GM12873 (cell line): Measurements from ENCODE around the gene DPM2.

ENCODE experiments used
- TF ChIP-seq, protein P1 (sequence below): IDR thresholded peaks from 2 replicates; pipeline ENCODE4 v1.5.1; 2012; ENCODE audit warnings: low read depth, mild to moderate bottlenecking, moderate library complexity, low read length, control low read depth; ENCODE audit not compliant: insufficient read depth; ENCODE audit errors: missing control alignments

The DPM2 gene

DNA sequence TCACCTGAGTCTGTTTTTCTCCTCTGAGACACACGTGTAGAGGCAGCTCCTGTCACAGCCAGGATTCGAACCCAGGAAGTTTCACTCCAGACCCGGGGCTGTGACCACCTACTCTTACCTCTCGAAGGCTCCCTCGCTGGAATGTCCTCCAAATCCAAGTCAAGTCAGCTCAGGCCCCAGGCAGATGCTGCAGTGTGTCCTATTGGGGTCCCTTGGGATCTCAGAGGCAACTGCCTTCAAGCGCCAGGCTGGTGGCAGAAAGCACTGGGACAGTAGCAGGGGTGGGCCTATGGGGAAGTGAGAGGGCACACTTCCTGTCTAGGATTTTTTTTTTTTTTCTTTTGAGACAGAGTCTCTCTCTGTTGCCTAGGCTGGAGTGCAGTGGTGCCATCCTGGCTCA lies 20.1 kb downstream of the DPM2 start:
- TF ChIP-seq, protein P1, sequence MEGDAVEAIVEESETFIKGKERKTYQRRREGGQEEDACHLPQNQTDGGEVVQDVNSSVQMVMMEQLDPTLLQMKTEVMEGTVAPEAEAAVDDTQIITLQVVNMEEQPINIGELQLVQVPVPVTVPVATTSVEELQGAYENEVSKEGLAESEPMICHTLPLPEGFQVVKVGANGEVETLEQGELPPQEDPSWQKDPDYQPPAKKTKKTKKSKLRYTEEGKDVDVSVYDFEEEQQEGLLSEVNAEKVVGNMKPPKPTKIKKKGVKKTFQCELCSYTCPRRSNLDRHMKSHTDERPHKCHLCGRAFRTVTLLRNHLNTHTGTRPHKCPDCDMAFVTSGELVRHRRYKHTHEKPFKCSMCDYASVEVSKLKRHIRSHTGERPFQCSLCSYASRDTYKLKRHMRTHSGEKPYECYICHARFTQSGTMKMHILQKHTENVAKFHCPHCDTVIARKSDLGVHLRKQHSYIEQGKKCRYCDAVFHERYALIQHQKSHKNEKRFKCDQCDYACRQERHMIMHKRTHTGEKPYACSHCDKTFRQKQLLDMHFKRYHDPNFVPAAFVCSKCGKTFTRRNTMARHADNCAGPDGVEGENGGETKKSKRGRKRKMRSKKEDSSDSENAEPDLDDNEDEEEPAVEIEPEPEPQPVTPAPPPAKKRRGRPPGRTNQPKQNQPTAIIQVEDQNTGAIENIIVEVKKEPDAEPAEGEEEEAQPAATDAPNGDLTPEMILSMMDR, result no peak

DNA sequence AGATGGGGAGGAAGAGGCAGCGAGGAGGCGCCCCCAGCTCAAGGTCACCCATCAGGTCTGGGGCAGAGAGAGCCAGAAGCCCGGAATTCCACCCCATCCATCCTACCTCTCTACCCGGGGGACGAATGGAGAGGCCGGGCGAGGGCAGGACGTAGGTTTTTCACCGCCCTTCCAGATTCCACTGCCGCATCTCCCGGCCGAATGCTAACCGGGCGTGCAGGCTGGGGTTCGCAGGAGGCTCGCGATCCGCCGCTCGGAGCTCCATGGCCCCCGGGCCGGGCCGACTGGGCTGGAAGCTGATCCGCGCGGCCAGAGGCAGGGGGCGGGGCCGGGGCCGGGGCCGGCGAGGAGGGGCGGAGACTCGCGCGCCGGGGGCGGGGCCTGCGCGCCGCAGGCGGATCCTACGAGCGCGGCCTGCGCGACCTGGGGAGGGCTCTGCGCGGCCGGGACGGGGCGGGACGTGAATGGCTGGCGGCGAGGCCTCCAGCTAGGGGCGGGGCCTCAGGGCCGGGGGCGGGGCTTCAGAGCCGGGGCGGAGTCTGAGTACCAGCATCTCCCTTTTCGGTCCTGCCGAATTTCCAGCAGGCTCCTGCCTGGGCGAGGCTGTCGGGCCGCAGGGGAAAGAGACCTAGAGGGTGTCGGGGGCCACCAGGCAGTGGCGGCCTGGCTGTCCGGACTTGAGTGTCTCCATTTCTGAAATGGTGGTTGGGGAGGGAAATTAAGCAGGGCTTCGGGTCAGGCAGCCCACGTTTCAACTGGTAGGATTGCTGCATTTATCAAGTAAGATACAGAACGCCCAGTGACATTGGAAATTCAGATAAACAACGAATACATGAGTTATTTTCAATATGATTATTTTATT lies 20.7 kb downstream of the DPM2 start, which contains the start of gene ST6GALNAC4:
Gene ST6GALNAC4, minus strand, starts transcription at position 322 of the 862 bp plus-strand sequence. CDS start 622 bp downstream, outside the sequence.
- TF ChIP-seq, protein P1, result no peak

DNA sequence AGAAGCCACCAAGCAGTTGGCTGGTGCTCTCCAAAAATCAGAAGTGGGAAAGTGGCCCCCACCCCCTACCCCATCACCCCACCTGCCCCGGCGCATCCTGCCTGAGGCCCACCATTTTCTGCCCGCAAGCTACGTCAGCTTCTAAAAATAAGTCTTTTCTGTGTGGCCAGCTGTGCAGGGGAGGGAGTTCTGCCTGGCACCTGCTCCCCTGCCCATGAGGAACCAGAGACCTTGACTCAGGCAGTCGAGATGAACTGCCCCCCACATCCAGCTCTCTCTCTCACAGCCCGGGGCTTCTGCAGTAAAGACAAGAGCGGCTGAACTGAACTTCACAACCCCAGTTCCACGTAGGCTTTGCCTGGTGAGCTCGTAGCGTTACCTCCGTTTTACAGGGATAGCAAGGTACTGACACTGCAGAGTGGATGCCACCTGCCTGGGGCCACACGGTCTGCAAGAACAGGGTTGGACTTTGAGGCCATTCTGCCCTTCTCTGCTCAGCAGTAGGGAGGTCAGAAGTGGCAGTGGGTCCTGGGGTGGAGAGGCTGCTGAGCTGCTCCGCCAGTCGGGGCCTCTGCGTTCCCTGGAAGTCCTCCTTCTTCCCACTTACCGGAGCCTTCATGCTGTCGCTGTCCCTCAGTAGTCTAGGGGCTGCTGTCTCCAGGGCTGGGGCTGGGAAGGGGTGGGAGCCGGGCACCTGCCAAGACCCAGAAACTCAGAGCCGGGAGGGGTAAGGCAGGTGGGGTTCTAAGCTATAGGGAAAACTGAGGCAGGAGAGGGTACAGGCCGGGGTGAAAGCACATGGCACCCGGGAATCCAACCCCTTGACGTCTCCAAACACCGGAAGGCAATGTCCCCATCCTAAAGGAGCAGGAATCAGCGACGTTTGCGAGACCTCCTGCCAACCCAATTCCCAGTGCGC lies 21.6 kb downstream of the DPM2 start:
- TF ChIP-seq, protein P1, result no peak

DNA sequence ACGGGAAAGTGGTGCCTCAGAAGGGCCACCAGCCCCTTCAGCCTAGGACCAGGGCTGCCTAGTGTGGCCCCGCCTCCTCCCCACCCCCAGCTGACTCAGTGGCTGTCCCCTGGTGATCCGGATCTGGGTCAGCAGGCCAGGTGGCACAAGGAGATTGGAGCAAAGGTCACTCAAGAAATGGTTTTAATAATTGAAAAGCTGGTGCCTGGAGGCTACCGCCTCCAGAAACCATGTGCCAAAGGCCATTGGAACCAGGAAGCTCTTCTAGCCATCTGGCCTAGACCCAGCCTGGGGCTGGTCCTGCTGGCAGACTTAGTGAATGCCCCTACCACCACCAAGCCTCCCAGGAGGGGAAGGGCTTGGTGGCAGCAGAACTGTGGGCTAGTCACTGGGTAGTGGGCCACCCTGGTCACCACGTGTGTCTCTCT lies 22.3 kb downstream of the DPM2 start:
- TF ChIP-seq, protein P1, result no peak

DNA sequence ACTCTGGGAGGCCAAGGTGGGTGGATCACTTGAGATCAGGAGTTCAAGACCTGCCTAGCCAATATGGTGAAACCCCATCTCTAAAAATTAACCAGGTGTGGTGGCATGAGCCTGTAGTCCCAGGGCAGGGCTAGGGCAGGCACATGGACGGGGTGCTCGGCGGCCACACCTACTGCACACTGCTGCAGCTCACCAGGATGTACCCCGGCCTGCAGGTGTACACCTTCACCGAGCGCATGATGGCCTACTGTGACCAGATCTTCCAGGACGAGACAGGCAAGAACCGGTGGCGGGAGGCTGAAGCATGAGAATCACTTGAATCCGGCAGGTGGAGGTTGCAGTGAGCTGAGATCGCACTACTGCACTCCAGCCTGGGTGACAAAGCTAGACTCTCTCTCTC lies 24.0 kb downstream of the DPM2 start:
- TF ChIP-seq, protein P1, result no peak

DNA sequence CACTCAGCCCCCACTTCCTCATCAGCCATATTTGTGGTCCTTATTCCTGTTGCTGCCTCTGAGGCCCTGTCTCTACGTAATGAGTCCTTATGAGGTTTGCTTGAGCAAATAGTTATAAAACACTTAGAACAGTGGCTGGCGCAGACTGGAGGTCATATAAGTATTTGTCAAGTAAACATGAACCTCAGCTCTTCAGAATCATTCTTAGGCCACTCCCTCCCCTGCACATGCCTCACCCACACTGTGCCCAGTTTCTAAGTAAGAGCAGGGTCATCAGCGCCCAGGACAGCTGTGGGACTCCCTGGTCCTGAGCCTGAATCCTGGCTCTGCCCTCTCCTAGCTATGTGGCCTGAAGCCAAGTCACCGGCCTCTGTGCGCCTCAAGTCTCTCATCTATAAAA lies 24.8 kb downstream of the DPM2 start:
- TF ChIP-seq, protein P1, result no peak

DNA sequence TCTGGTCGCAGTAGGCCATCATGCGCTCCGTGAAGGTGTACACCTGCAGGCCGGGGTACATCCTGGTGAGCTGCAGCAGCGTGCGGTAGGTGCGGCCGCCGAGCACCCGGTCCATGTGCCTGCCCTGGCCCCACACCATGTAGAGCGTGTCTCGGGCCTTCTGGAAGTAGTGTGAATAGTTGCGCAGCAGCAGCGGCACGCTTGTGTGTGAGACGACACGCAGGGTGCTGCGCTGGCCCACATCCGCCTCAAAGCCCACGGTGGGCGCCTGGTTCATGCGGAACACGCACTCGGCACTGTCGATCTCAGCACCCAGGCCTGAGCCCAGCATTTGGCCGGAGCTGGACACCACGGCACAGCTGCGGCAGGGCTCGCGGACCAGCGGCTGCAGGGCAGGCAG lies 25.4 kb downstream of the DPM2 start:
- TF ChIP-seq, protein P1, result no peak
